Mucosa of rectum (tissue), 2 donors: ENCODE results near the gene ITPR1.

Experiments used
- H3K27ac ChIP-seq, 2 donors: one replicate each; pipeline ENCODE4 v1.7.0; 2013; ENCODE audit warnings: inconsistent platforms in 2 of 2, low read depth in 2 of 2, low read length in 2 of 2
- H3K27me3 ChIP-seq, 2 donors: one replicate each; pipeline ENCODE4 v1.7.0; 2013; ENCODE audit warnings: low read length in 2 of 2; ENCODE audit not compliant: control insufficient read depth in 2 of 2, insufficient read depth in 2 of 2
- H3K36me3 ChIP-seq, 2 donors: one replicate each; pipeline ENCODE4 v1.7.0; 2013; ENCODE audit warnings: low read length in 2 of 2; ENCODE audit not compliant: control insufficient read depth in 2 of 2, insufficient read depth in 2 of 2
- H3K4me1 ChIP-seq, 2 donors: one replicate each; pipeline ENCODE4 v1.7.0; 2013; ENCODE audit warnings: low read length in 2 of 2, mild to moderate bottlenecking in 1 of 2; ENCODE audit not compliant: control insufficient read depth in 2 of 2, insufficient read depth in 2 of 2
- H3K4me3 ChIP-seq, 2 donors: one replicate each; pipeline ENCODE4 v1.7.0; 2013; ENCODE audit warnings: low read length in 2 of 2
- H3K9ac ChIP-seq, 2 donors: one replicate each; pipeline ENCODE4 v1.7.0; 2013; ENCODE audit warnings: low read length in 2 of 2, low read depth in 1 of 2, mild to moderate bottlenecking in 1 of 2
- H3K9me3 ChIP-seq, 2 donors: one replicate each; pipeline ENCODE4 v1.7.0; 2013; ENCODE audit warnings: low read length in 2 of 2; ENCODE audit not compliant: control insufficient read depth in 2 of 2
- donor health status: healthy.
- donor health status: Normal muscosa, but diverticular disease.

Gene ITPR1

GRCh38 chr3:4532535-4533112, 39.5 kb downstream of the ITPR1 start:
- H3K4me3 ChIP-seq, result no peak overlapping the region
- peaks cover 0 to 5% of the 10 kb centered on the region in 2 donors for H3K4me1 ChIP-seq
- H3K36me3 ChIP-seq, result no peaks in the 10 kb centered on the region
- no peak overlapping the region for H3K9ac ChIP-seq
- no peaks in the 10 kb centered on the region for H3K27me3 ChIP-seq
- H3K27ac ChIP-seq, result no peak overlapping the region
- H3K9me3 ChIP-seq, result no peaks in the 10 kb centered on the region

DNA sequence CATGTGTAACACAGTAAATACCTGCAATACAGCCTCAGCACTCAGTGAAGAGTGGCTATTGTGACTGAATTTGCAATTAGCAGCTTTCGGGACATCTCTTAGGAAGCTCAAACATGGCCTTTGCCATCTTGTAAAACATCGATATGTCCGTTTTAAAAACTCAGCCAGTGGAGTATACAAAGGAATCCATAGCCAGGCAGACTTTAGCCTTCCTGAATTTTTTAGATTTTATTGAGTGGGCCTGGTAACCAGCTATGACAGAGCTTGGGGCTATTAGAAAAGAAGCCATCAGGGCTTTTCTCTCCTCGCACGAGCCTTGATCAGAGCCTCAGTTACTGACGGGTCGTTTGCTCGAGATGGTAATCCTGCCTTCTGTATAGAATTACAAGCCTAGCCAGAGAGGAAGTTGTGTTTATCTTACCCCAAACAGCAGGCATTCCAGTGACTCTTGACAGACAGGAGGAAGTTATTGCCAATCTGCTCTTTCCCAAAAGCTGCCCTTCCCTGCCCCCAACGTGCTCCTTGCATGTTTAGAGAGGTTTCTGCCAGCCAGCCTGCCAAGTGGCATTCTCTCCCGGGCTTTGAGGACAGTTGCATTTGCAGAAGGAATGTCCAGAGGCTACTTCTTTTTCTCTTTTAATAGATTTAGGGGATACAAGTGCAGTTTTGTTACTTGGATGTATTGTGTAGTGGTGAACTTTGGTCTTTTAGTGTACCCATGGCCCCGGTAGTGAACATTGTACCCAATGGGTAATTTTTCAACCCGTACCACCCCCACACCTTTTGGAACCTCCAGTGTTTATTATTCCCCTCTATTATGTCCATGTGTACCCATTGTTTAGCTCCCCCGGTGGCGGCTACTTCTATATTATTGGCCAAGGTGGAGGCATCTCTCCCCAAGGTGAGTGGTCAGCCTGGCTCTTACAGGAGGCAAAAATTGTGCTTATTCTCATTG, 40.6 kb downstream of the ITPR1 start:
- Histone ChIP-seq H3K9me3 (no peaks in the 10 kb centered on the region), H3K27me3 (no peaks in the 10 kb centered on the region), H3K4me3 (no peak overlapping the region), H3K9ac (no peak overlapping the region), H3K27ac (no peak overlapping the region), H3K4me1 (peaks cover 0 to 5% of the 10 kb centered on the region in 2 donors), H3K36me3 (no peaks in the 10 kb centered on the region)

- H3K4me3 ChIP-seq, result no peak overlapping the region
- H3K27me3 ChIP-seq, result no peaks in the 10 kb centered on the region
- no peaks in the 10 kb centered on the region for H3K36me3 ChIP-seq
- no peaks in the 10 kb centered on the region for H3K9me3 ChIP-seq
- H3K4me1 ChIP-seq, result peaks cover 0 to 5% of the 10 kb centered on the region in 2 donors
- H3K27ac ChIP-seq, result no peak overlapping the region
- H3K9ac ChIP-seq, result no peak overlapping the region
Measured at GRCh38 chr3:4534906-4535305, 41.8 kb downstream of the ITPR1 start.

- peaks cover 0 to 5% of the 10 kb centered on the region in 2 donors for H3K4me1 ChIP-seq
- H3K9ac ChIP-seq, result no peak overlapping the region
- H3K36me3 ChIP-seq, result no peaks in the 10 kb centered on the region
- H3K4me3 ChIP-seq, result no peak overlapping the region
- no peak overlapping the region for H3K27ac ChIP-seq
- H3K9me3 ChIP-seq, result no peaks in the 10 kb centered on the region
- no peaks in the 10 kb centered on the region for H3K27me3 ChIP-seq
Measured at GRCh38 chr3:4536260-4536659, 43.1 kb downstream of the ITPR1 start.

- Histone ChIP-seq H3K4me1 (no peaks in the 10 kb centered on the region), H3K27me3 (no peaks in the 10 kb centered on the region), H3K27ac (no peak overlapping the region), H3K4me3 (no peak overlapping the region), H3K9ac (no peak overlapping the region), H3K36me3 (no peaks in the 10 kb centered on the region), H3K9me3 (no peaks in the 10 kb centered on the region)
Measured at GRCh38 chr3:4540267-4540666, 47.1 kb downstream of the ITPR1 start.

DNA sequence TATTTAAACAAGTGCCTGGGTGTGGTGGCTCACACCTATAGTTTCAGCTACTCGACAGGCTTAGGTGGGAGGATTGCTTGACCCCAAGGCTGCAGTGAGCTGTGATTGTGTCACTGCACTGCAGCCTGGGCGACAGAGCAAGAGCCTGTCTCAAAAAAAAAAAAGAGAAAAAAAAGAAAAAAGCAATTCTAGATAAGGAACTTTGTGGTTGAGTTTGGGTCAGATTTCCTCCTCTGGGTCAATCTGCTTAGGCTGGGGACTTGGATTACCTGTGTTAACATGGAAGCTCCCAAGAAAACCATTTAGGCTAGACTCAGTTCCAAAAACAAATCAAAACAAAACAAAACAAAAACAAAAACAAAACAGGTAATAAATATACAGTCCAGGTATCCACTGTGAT, 50.0 kb downstream of the ITPR1 start:
- no peaks in the 10 kb centered on the region for H3K36me3 ChIP-seq
- H3K4me3 ChIP-seq, result no peak overlapping the region
- H3K9me3 ChIP-seq, result no peaks in the 10 kb centered on the region
- no peaks in the 10 kb centered on the region for H3K4me1 ChIP-seq
- H3K9ac ChIP-seq, result no peak overlapping the region
- no peak overlapping the region for H3K27ac ChIP-seq
- H3K27me3 ChIP-seq, result no peaks in the 10 kb centered on the region

- Histone ChIP-seq H3K36me3 (no peaks in the 10 kb centered on the region), H3K9ac (no peak overlapping the region), H3K4me3 (no peak overlapping the region), H3K27me3 (no peaks in the 10 kb centered on the region), H3K27ac (peak overlapping the region in 1 of 2 donors; percentile 32), H3K4me1 (peaks cover 0 to 3% of the 10 kb centered on the region in 2 donors), H3K9me3 (no peaks in the 10 kb centered on the region)
Measured at GRCh38 chr3:4546346-4547178, 53.4 kb downstream of the ITPR1 start.

DNA sequence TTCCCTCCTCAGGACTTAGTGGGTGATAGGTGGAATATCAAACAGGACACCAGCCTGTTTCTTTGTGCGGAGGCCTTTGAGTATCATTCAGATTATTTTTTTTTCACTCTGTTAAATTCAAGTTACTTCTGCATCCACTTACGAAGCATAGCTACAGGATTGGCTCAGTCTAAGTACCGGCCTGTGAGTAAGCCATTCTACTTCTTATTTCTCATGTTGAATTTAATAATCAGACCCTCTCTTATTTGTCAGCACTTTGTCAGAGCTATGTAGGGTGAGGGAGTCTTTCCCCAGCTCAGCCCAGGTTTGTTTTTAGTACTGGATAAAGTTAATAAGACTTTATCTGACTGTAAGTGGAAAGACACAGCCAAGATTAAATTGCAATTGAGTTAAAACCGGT, 54.7 kb downstream of the ITPR1 start:
- Histone ChIP-seq H3K4me3 (no peak overlapping the region), H3K27me3 (no peaks in the 10 kb centered on the region), H3K36me3 (no peaks in the 10 kb centered on the region), H3K9me3 (no peaks in the 10 kb centered on the region), H3K27ac (no peak overlapping the region), H3K9ac (no peak overlapping the region), H3K4me1 (peaks cover 0 to 3% of the 10 kb centered on the region in 2 donors)

- no peak overlapping the region for H3K4me3 ChIP-seq
- no peaks in the 10 kb centered on the region for H3K36me3 ChIP-seq
- H3K27ac ChIP-seq, result no peak overlapping the region
- H3K9ac ChIP-seq, result no peak overlapping the region
- H3K9me3 ChIP-seq, result no peaks in the 10 kb centered on the region
- peaks cover 0 to 3% of the 10 kb centered on the region in 2 donors for H3K4me1 ChIP-seq
- H3K27me3 ChIP-seq, result no peaks in the 10 kb centered on the region
Measured at GRCh38 chr3:4548356-4548755, 55.2 kb downstream of the ITPR1 start.

DNA sequence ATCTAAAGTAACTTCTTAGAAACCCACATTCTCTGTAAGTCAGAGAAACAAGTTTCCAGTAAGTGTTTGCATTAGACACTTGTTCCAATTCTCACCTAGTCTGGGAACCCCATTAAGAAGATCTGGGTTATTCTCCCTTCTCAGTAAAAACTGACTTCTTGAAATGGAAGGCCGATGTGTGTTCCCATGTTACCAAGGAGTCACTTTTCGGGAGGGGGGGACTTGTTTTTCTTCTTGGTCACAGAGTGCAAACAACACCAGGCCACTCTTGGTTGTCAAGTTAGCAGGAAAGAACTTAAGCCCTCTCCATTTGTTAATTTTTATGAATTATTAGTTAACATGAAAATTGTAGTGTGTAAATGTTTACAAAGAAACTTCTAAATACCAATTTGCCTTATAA, 55.6 kb downstream of the ITPR1 start:
- H3K36me3 ChIP-seq, result no peaks in the 10 kb centered on the region
- H3K9ac ChIP-seq, result no peak overlapping the region
- H3K27ac ChIP-seq, result no peak overlapping the region
- no peak overlapping the region for H3K4me3 ChIP-seq
- H3K27me3 ChIP-seq, result no peaks in the 10 kb centered on the region
- H3K9me3 ChIP-seq, result no peaks in the 10 kb centered on the region
- peaks cover 0 to 3% of the 10 kb centered on the region in 2 donors for H3K4me1 ChIP-seq
